Coronary artery (tissue), 2 donors: Measurements from ENCODE around the gene GPR61.

ENCODE experiments used
- DNase-seq: peaks from one replicate; pipeline ENCODE4 v3.0.0-alpha.2; 2017; ENCODE audit warnings: low spot score
- H3K27ac ChIP-seq, 2 donors: fragments of 200-600 bp; sonication (generic); one replicate each; pipeline ENCODE4 v1.5.1; 2016 to 2019
- H3K4me3 ChIP-seq: fragments of 200-600 bp; sonication (generic); 2 replicates; pipeline ENCODE4 v1.5.1; 2016; ENCODE audit warnings: mild to moderate bottlenecking, moderate library complexity
- CTCF ChIP-seq: fragments of 200-600 bp; sonication (generic); IDR thresholded peaks from one replicate; pipeline ENCODE4 v1.5.1; 2019; ENCODE audit warnings: antibody characterized with exemption

GPR61 gene

GRCh38 chr1:109556563-109556962 lies 16.9 kb downstream of the GPR61 start:
- no peak for TF ChIP-seq CTCF
- no peak overlapping the region for H3K27ac ChIP-seq
- no peak for DNase-seq

GRCh38 chr1:109557520-109557919 lies 17.8 kb downstream of the GPR61 start:
- Histone ChIP-seq H3K27ac (no peak overlapping the region), H3K4me3 (no peak overlapping the region)
- no peak for DNase-seq
- TF ChIP-seq CTCF = no peak

More at GRCh38 chr1:109556563-109556962, 16.9 kb downstream of the GPR61 start:
- no peak overlapping the region for H3K4me3 ChIP-seq

GRCh38 chr1:109559995-109560394 lies 20.3 kb downstream of the GPR61 start:
- H3K27ac ChIP-seq = no peak overlapping the region
- DNase-seq = no peak
- TF ChIP-seq CTCF = no peak
- H3K4me3 ChIP-seq = no peak overlapping the region

- Histone ChIP-seq H3K27ac (no peak overlapping the region), H3K4me3 (no peak overlapping the region)
- no peak for DNase-seq
- no peak for TF ChIP-seq CTCF
Observed at GRCh38 chr1:109564194-109564878, 24.7 kb downstream of the GPR61 start.

- TF ChIP-seq CTCF = no peak
- DNase-seq = no peak
- H3K4me3 ChIP-seq = no peak overlapping the region
- no peak overlapping the region for H3K27ac ChIP-seq
Observed at GRCh38 chr1:109565241-109565640, 25.6 kb downstream of the GPR61 start.

GRCh38 chr1:109566982-109567381 lies 27.3 kb downstream of the GPR61 start:
- H3K27ac ChIP-seq = no peak overlapping the region
- DNase-seq = no peak
- no peak overlapping the region for H3K4me3 ChIP-seq
- no peak for TF ChIP-seq CTCF

GRCh38 chr1:109567877-109568672 lies 28.4 kb downstream of the GPR61 start:
- TF ChIP-seq CTCF = no peak
- H3K4me3 ChIP-seq = no peak overlapping the region
- H3K27ac ChIP-seq = no peak overlapping the region
- no peak for DNase-seq
